HEK293 (cell line): ENCODE results near the gene ARFGAP1.

Source experiments
- CTCF ChIA-PET: fragments of 350-600 bp; formaldehyde crosslinking; extraction: SDS; loops from one replicate; lab custom pipeline; 2021; ENCODE audit warnings: antibody characterized with exemption; lab: Yijun Ruan, JAX
- POLR2A ChIA-PET: fragments of 300-600 bp; formaldehyde crosslinking; extraction: SDS; loops from one replicate; lab custom pipeline; 2020; ENCODE audit warnings: antibody characterized with exemption, inconsistent platforms; lab: Yijun Ruan, JAX
- H3K27ac ChIP-seq: fragments of 200-500 bp; sonication (Bioruptor generic); 2 replicates; pipeline ENCODE4 v1.5.1; 2014; ENCODE audit warnings: low read depth, low read length, control low read depth, inconsistent platforms; ENCODE audit errors: extremely low read depth
- H3K36me3 ChIP-seq, 2 experiments: fragments of 200-500 bp in 1 of 2; sonication (Bioruptor generic) in 1 of 2; 1 replicate in 1 of 2; 2 replicates in 1 of 2; pipeline ENCODE4 v1.5.1; 2014 to 2017; ENCODE audit warnings: inconsistent platforms in 2 of 2, low read length in 2 of 2; ENCODE audit not compliant: control insufficient read depth in 2 of 2, insufficient read depth in 1 of 2
- H3K4me1 ChIP-seq: fragments of 200-500 bp; sonication (Bioruptor generic); 2 replicates; pipeline ENCODE4 v1.5.1; 2014; ENCODE audit warnings: mild to moderate bottlenecking, low read length, inconsistent platforms; ENCODE audit not compliant: control insufficient read depth, insufficient read depth
- H3K4me3 ChIP-seq: 2 replicates; pipeline ENCODE4 v1.5.1; 2011; ENCODE audit warnings: low read depth, mild to moderate bottlenecking, control low read depth, low read length, moderate library complexity
- H3K9me3 ChIP-seq: fragments of 200-500 bp; sonication (Bioruptor generic); 2 replicates; pipeline ENCODE4 v1.5.1; 2014; ENCODE audit warnings: low read depth, low read length, inconsistent platforms; ENCODE audit not compliant: control insufficient read depth, insufficient read depth
- GLIS2 ChIP-seq: fragments of 450-650 bp; formaldehyde crosslinking; IDR thresholded peaks from 2 replicates; pipeline ENCODE4 v1.5.1; 2016; ENCODE audit warnings: missing biosample characterization, missing genetic modification characterization
- PATZ1 ChIP-seq: fragments of 450-650 bp; formaldehyde crosslinking; IDR thresholded peaks from 2 replicates; pipeline ENCODE4 v1.5.1; 2016; ENCODE audit warnings: missing biosample characterization, missing genetic modification characterization
- TCF7L2 ChIP-seq: IDR thresholded peaks from 2 replicates; pipeline ENCODE4 v1.6.1; 2011; ENCODE audit warnings: low read depth, mild to moderate bottlenecking, inconsistent platforms, low read length, moderate library complexity, borderline replicate concordance
- YY2 ChIP-seq: fragments of 450-650 bp; formaldehyde crosslinking; IDR thresholded peaks from 2 replicates; pipeline ENCODE4 v1.5.1; 2016; ENCODE audit warnings: missing biosample characterization, missing genetic modification characterization
- ZBTB48 ChIP-seq: fragments of 450-650 bp; formaldehyde crosslinking; IDR thresholded peaks from 2 replicates; pipeline ENCODE4 v1.5.1; 2016; ENCODE audit warnings: missing biosample characterization, missing genetic modification characterization
- ZBTB8A ChIP-seq: fragments of 450-650 bp; formaldehyde crosslinking; IDR thresholded peaks from 2 replicates; pipeline ENCODE4 v1.5.1; 2016; ENCODE audit warnings: missing biosample characterization, missing genetic modification characterization
- ZFP41 ChIP-seq: fragments of 450-650 bp; formaldehyde crosslinking; IDR thresholded peaks from 2 replicates; pipeline ENCODE4 v1.5.1; 2016; ENCODE audit warnings: missing biosample characterization, missing genetic modification characterization, borderline replicate concordance
- ZFP69B ChIP-seq: fragments of 450-650 bp; formaldehyde crosslinking; IDR thresholded peaks from 2 replicates; pipeline ENCODE4 v1.5.1; 2016; ENCODE audit warnings: missing biosample characterization, missing genetic modification characterization
- ZNF138 ChIP-seq: fragments of 450-650 bp; formaldehyde crosslinking; IDR thresholded peaks from 2 replicates; pipeline ENCODE4 v1.5.1; 2016; ENCODE audit warnings: missing biosample characterization, missing genetic modification characterization, borderline replicate concordance
- ZNF148 ChIP-seq: fragments of 450-650 bp; formaldehyde crosslinking; IDR thresholded peaks from 2 replicates; pipeline ENCODE4 v1.5.0; 2017; ENCODE audit warnings: missing biosample characterization, missing genetic modification characterization, borderline replicate concordance
- ZNF184 ChIP-seq: fragments of 450-650 bp; IDR thresholded peaks from 2 replicates; pipeline ENCODE4 v1.5.1; 2018; ENCODE audit warnings: missing biosample characterization, mild to moderate bottlenecking, missing genetic modification characterization
- ZNF221 ChIP-seq: fragments of 450-650 bp; formaldehyde crosslinking; IDR thresholded peaks from 2 replicates; pipeline ENCODE4 v1.5.1; 2017; ENCODE audit warnings: missing biosample characterization, missing genetic modification characterization, borderline replicate concordance
- ZNF292 ChIP-seq: fragments of 450-650 bp; formaldehyde crosslinking; IDR thresholded peaks from 2 replicates; pipeline ENCODE4 v1.5.1; 2016; ENCODE audit warnings: low read depth, missing biosample characterization, missing genetic modification characterization, borderline replicate concordance
- ZNF311 ChIP-seq: fragments of 450-650 bp; formaldehyde crosslinking; IDR thresholded peaks from 2 replicates; pipeline ENCODE4 v1.5.1; 2017; ENCODE audit warnings: missing biosample characterization, missing genetic modification characterization, borderline replicate concordance
- ZNF548 ChIP-seq: fragments of 450-650 bp; formaldehyde crosslinking; IDR thresholded peaks from 2 replicates; pipeline ENCODE4 v1.5.1; 2016; ENCODE audit warnings: missing biosample characterization, missing genetic modification characterization
- ZNF610 ChIP-seq: fragments of 450-650 bp; formaldehyde crosslinking; IDR thresholded peaks from 2 replicates; pipeline ENCODE4 v1.5.1; 2016; ENCODE audit warnings: missing biosample characterization, missing genetic modification characterization, borderline replicate concordance
- ZNF629 ChIP-seq: fragments of 450-650 bp; formaldehyde crosslinking; IDR thresholded peaks from 2 replicates; pipeline ENCODE4 v1.5.1; 2017; ENCODE audit warnings: missing biosample characterization, missing genetic modification characterization
- ZNF654 ChIP-seq: fragments of 450-650 bp; formaldehyde crosslinking; IDR thresholded peaks from 2 replicates; pipeline ENCODE4 v1.5.1; 2016; ENCODE audit warnings: low read depth, missing biosample characterization, missing genetic modification characterization
- ZNF664 ChIP-seq: fragments of 450-650 bp; formaldehyde crosslinking; IDR thresholded peaks from 2 replicates; pipeline ENCODE4 v1.5.1; 2016; ENCODE audit warnings: missing biosample characterization, missing genetic modification characterization
- ZNF747 ChIP-seq: fragments of 450-650 bp; formaldehyde crosslinking; IDR thresholded peaks from 2 replicates; pipeline ENCODE4 v1.5.1; 2016; ENCODE audit warnings: missing biosample characterization, missing genetic modification characterization
- ZSCAN16 ChIP-seq: fragments of 450-650 bp; formaldehyde crosslinking; IDR thresholded peaks from 2 replicates; pipeline ENCODE4 v1.5.1; 2016; ENCODE audit warnings: missing biosample characterization, missing genetic modification characterization
- ZSCAN30 ChIP-seq: fragments of 450-650 bp; IDR thresholded peaks from 2 replicates; pipeline ENCODE4 v1.5.1; 2018; ENCODE audit warnings: missing biosample characterization, mild to moderate bottlenecking, missing genetic modification characterization, moderate library complexity
- TF ChIP-seq, protein P1 (sequence below): fragments of 450-650 bp; formaldehyde crosslinking; IDR thresholded peaks from 2 replicates; pipeline ENCODE4 v1.5.1; 2016; ENCODE audit warnings: missing biosample characterization, missing genetic modification characterization
- TF ChIP-seq, protein P2 (sequence below): fragments of 450-650 bp; formaldehyde crosslinking; IDR thresholded peaks from 2 replicates; pipeline ENCODE4 v1.5.1; 2016; ENCODE audit warnings: missing biosample characterization, missing genetic modification characterization

The ARFGAP1 gene

DNA sequence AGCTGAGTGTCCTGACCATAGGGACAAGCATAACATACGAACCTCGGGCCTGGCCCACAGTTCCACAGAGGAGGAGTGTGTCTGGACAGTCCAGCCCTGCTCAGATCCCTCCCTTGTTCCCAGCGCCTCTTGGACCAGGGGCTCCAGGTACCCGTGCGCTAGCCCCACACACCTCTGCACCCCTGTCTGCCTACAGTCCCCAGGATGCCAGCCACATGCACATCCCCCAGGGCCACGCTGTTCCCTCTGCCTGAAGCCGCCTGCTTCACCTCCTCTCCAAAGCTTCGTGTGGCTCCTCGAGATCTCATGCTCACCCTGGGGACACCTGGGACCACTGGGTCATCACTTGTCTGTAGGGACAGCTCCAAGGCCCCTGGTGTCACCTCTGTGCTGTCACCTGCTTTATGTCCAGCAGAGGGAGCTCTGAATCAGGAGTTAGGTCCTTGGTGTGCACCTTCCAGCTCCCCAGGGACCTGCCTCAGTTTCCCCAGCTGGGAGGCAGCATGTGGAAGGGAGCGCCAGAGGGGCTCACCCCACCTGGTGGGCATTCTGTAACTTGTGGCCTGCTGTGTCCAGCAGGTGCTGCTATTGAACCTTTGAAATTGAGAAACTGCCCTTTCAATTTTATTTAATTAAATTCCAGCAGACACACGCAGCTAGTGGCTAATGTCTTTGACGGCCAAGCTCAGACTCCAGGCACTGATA is 49.3 kb upstream of the ARFGAP1 start:
- POLR2A ChIA-PET, result interaction anchor here (0.5 to 3.6 kb wide), 6 partner anchors 8 to 67 kb away, joined by 3 to 26 read pairs (median 6); partner anchors contain the start of genes ARFGAP1 and YTHDF1
- no peaks in the 10 kb centered on the region for H3K9me3 ChIP-seq
- CTCF ChIA-PET, result interaction anchor here (0.6 to 5.4 kb wide), 45 partner anchors 8 to 605 kb away, joined by 3 to 85 read pairs (median 6); partner anchors contain the start of genes ARFGAP1, BHLHE23, BIRC7 and COL20A1
- H3K4me1 ChIP-seq, result peaks cover 4% of the 10 kb centered on the region
- H3K36me3 ChIP-seq, result no peaks in the 10 kb centered on the region
- TF ChIP-seq ZSCAN30 (tag by site-specific recombination), result no peak
- TF ChIP-seq, protein P1, sequence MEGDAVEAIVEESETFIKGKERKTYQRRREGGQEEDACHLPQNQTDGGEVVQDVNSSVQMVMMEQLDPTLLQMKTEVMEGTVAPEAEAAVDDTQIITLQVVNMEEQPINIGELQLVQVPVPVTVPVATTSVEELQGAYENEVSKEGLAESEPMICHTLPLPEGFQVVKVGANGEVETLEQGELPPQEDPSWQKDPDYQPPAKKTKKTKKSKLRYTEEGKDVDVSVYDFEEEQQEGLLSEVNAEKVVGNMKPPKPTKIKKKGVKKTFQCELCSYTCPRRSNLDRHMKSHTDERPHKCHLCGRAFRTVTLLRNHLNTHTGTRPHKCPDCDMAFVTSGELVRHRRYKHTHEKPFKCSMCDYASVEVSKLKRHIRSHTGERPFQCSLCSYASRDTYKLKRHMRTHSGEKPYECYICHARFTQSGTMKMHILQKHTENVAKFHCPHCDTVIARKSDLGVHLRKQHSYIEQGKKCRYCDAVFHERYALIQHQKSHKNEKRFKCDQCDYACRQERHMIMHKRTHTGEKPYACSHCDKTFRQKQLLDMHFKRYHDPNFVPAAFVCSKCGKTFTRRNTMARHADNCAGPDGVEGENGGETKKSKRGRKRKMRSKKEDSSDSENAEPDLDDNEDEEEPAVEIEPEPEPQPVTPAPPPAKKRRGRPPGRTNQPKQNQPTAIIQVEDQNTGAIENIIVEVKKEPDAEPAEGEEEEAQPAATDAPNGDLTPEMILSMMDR (tag by site-specific recombination), result peak; percentile 61; the same call in 1 of the 2 replicates
- TF ChIP-seq, protein P2, sequence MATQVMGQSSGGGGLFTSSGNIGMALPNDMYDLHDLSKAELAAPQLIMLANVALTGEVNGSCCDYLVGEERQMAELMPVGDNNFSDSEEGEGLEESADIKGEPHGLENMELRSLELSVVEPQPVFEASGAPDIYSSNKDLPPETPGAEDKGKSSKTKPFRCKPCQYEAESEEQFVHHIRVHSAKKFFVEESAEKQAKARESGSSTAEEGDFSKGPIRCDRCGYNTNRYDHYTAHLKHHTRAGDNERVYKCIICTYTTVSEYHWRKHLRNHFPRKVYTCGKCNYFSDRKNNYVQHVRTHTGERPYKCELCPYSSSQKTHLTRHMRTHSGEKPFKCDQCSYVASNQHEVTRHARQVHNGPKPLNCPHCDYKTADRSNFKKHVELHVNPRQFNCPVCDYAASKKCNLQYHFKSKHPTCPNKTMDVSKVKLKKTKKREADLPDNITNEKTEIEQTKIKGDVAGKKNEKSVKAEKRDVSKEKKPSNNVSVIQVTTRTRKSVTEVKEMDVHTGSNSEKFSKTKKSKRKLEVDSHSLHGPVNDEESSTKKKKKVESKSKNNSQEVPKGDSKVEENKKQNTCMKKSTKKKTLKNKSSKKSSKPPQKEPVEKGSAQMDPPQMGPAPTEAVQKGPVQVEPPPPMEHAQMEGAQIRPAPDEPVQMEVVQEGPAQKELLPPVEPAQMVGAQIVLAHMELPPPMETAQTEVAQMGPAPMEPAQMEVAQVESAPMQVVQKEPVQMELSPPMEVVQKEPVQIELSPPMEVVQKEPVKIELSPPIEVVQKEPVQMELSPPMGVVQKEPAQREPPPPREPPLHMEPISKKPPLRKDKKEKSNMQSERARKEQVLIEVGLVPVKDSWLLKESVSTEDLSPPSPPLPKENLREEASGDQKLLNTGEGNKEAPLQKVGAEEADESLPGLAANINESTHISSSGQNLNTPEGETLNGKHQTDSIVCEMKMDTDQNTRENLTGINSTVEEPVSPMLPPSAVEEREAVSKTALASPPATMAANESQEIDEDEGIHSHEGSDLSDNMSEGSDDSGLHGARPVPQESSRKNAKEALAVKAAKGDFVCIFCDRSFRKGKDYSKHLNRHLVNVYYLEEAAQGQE, result peak; percentile 58
- no peak for TF ChIP-seq ZSCAN16
- peak; percentile 40; the same call in 1 of the 2 replicates for TF ChIP-seq ZBTB48 (tag by site-specific recombination)
- no peak for TF ChIP-seq ZNF148 (tag by site-specific recombination)
- peak; percentile 89 for TF ChIP-seq ZNF654
- H3K4me3 ChIP-seq, result no peak overlapping the region
- H3K27ac ChIP-seq, result no peak overlapping the region

- CTCF ChIA-PET, result interaction anchor here (0.6 to 5.4 kb wide), 40 partner anchors 9 to 994 kb away, joined by 3 to 85 read pairs (median 6); partner anchors contain the start of genes ARFGAP1, BIRC7, COL20A1 and YTHDF1
- Histone ChIP-seq H3K4me1 (peaks cover 4% of the 10 kb centered on the region), H3K4me3 (no peak overlapping the region), H3K27ac (no peak overlapping the region), H3K9me3 (no peaks in the 10 kb centered on the region), H3K36me3 (no peaks in the 10 kb centered on the region)
- POLR2A ChIA-PET, result interaction anchor here (0.5 to 3.6 kb wide), 7 partner anchors 8 to 67 kb away, joined by 3 to 26 read pairs (median 6); partner anchors contain the start of genes ARFGAP1 and YTHDF1
- no peak for TF ChIP-seq TCF7L2
- no peak for TF ChIP-seq ZNF292 (tag by site-specific recombination)
- TF ChIP-seq ZNF664 (tag by site-specific recombination), result no peak
- no peak for TF ChIP-seq ZNF629
- TF ChIP-seq ZNF221, result no peak
- no peak for TF ChIP-seq ZNF311 (tag by site-specific recombination)
- no peak for TF ChIP-seq ZNF610 (tag by site-specific recombination)
- no peak for TF ChIP-seq ZNF184 (tag by site-specific recombination)
- TF ChIP-seq ZFP69B, result no peak
- TF ChIP-seq ZBTB8A (tag by site-specific recombination), result no peak
- no peak; the same call in 1 of the 2 replicates for TF ChIP-seq GLIS2 (tag by site-specific recombination)
- TF ChIP-seq YY2 (tag by site-specific recombination), result no peak
- TF ChIP-seq PATZ1 (tag by site-specific recombination), result no peak
- TF ChIP-seq ZNF138 (tag by site-specific recombination), result no peak
- TF ChIP-seq ZFP41 (tag by site-specific recombination), result no peak
- no peak for TF ChIP-seq ZNF747
- TF ChIP-seq ZNF548 (tag by site-specific recombination), result no peak
Observed at GRCh38 chr20:63223826-63224207, 48.8 kb upstream of the ARFGAP1 start.
